AG08395 (cell line): Measurements from ENCODE around the gene SOWAHA.

Experiments used
- DNase-seq: peaks from one replicate; pipeline ENCODE4 v3.0.0; 2012; ENCODE audit warnings: mixed read lengths, low spot score

SOWAHA gene

GRCh38 chr5:132825834-132826391 is 12.8 kb downstream of the SOWAHA start:
- DNase-seq = no peak

- DNase-seq = no peak
Measured at GRCh38 chr5:132826424-132827082, 13.5 kb downstream of the SOWAHA start.

GRCh38 chr5:132827943-132828673 is 15.0 kb downstream of the SOWAHA start:
- no peak for DNase-seq

GRCh38 chr5:132828846-132829494 is 15.9 kb downstream of the SOWAHA start:
- DNase-seq = no peak

- peak; percentile 90 for DNase-seq
Measured at GRCh38 chr5:132829742-132830435, 16.8 kb downstream of the SOWAHA start.

- DNase-seq = peak; percentile 80
Measured at GRCh38 chr5:132830436-132831094, 17.5 kb downstream of the SOWAHA start, which contains the start of gene SHROOM1. Gene SHROOM1 (minus strand): TSS chr5:132830647. CDS start chr5:132826140, 4,507 bp downstream.

GRCh38 chr5:132831095-132831860 is 18.2 kb downstream of the SOWAHA start:
- no peak for DNase-seq

- DNase-seq = no peak
Measured at GRCh38 chr5:132832612-132833011, 19.5 kb downstream of the SOWAHA start.

GRCh38 chr5:132834057-132834456 is 21.0 kb downstream of the SOWAHA start:
- DNase-seq = no peak

- no peak for DNase-seq
Measured at GRCh38 chr5:132836852-132837251, 23.8 kb downstream of the SOWAHA start.

GRCh38 chr5:132837868-132838267 is 24.8 kb downstream of the SOWAHA start:
- no peak for DNase-seq

GRCh38 chr5:132838516-132839282 is 25.6 kb downstream of the SOWAHA start:
- no peak for DNase-seq

GRCh38 chr5:132839426-132840301 is 26.6 kb downstream of the SOWAHA start:
- DNase-seq = peak; percentile 65

GRCh38 chr5:132840313-132840712 is 27.2 kb downstream of the SOWAHA start:
- DNase-seq = no peak

GRCh38 chr5:132840896-132841295 is 27.8 kb downstream of the SOWAHA start:
- DNase-seq = no peak

- no peak for DNase-seq
Measured at GRCh38 chr5:132841305-132841704, 28.2 kb downstream of the SOWAHA start.

- no peak for DNase-seq
Measured at GRCh38 chr5:132848270-132848669, 35.2 kb downstream of the SOWAHA start.

GRCh38 chr5:132849347-132849746 is 36.2 kb downstream of the SOWAHA start:
- no peak for DNase-seq

GRCh38 chr5:132850066-132850465 is 37.0 kb downstream of the SOWAHA start:
- peak; percentile 50 for DNase-seq
